HCT116 (cell line): Measurements from ENCODE around the gene ABHD3. TPM values are rescaled to one million over a fixed set of nuclear protein-coding genes. Genes with fewer than 3 reads are reported as not detected.

ENCODE experiments used
- ATAC-seq: fragments of 200-7000 bp; cut with Tn5 transposase; 2 replicates; pipeline ENCODE4 v1.9.1; 2020; ENCODE audit warnings: mild to moderate bottlenecking, moderate library complexity
- BruUV-seq: library from RNA; stranded (reverse); fragments of 400-500 nt; replicated peaks from 2 replicates; lab custom pipeline; 2021; lab: Mats Ljungman, UMichigan
- CTCF ChIA-PET: fragments of 300-600 bp; sonication (Branson Sonifier 250); formaldehyde crosslinking; loops from one replicate; lab custom pipeline; 2021; ENCODE audit warnings: antibody characterized with exemption; lab: Charles Lee
- POLR2A ChIA-PET: fragments of 300-600, 350-600 bp; sonication (Branson Sonifier 250); formaldehyde crosslinking; loops from one replicate; lab custom pipeline; 2021; ENCODE audit warnings: antibody characterized with exemption; lab: Charles Lee
- RAD21 ChIA-PET, 2 experiments: fragments of 300-600 bp; sonication (Branson Sonifier 250); formaldehyde crosslinking; loops; one replicate each; lab custom pipeline; 2023; ENCODE audit warnings: low total read pairs in 2 of 2; ENCODE audit not compliant: uncharacterized antibody in 2 of 2, unreplicated experiment in 2 of 2, low non-redundant PET in 1 of 2; lab: Charles Lee
- DNase-seq: peaks from one replicate; pipeline ENCODE4 v3.0.0-alpha.2; 2010; ENCODE audit warnings: low read depth, low spot score
- H2AFZ ChIP-seq: fragments of 200-600 bp; shearing (Covaris generic), sonication (generic); 2 replicates; pipeline ENCODE4 v1.6.1; 2017; ENCODE audit warnings: low read depth, mixed run types, mixed read lengths, antibody characterized with exemption, low read length; ENCODE audit not compliant: poor library complexity, severe bottlenecking
- H3K27ac ChIP-seq: 2 replicates; pipeline ENCODE4 v1.5.1; 2012; ENCODE audit warnings: low read depth, low read length
- H3K27me3 ChIP-seq: fragments of 200-600 bp; sonication (generic); 2 replicates; pipeline ENCODE4 v1.6.1; 2016; ENCODE audit warnings: mixed run types, low read length, mixed read lengths; ENCODE audit not compliant: insufficient read depth
- H3K36me3 ChIP-seq, 2 experiments: fragments of 200-500 bp in 1 of 2; fragments of 200-600 bp in 1 of 2; sonication (Bioruptor generic) in 1 of 2; sonication (generic) in 1 of 2; 2 replicates each; pipeline versions ENCODE4 v1.5.1 to v1.6.1; 2014 to 2016; ENCODE audit warnings: low read length in 2 of 2, inconsistent platforms in 1 of 2, mixed read lengths in 1 of 2, mixed run types in 1 of 2; ENCODE audit not compliant: insufficient read depth in 2 of 2, control insufficient read depth in 1 of 2
- H3K4me1 ChIP-seq, 2 experiments: fragments of 200-600 bp in 1 of 2; sonication (generic) in 1 of 2; 2 replicates each; pipeline versions ENCODE4 v1.5.1 to v1.6.1; 2012 to 2017; ENCODE audit warnings: low read length in 2 of 2, inconsistent platforms in 1 of 2, mild to moderate bottlenecking in 1 of 2, mixed read lengths in 1 of 2, mixed run types in 1 of 2, moderate library complexity in 1 of 2; ENCODE audit not compliant: insufficient read depth in 2 of 2, control insufficient read depth in 1 of 2
- H3K4me2 ChIP-seq: fragments of 200-600 bp; sonication (generic); 2 replicates; pipeline ENCODE4 v1.6.1; 2017; ENCODE audit warnings: mixed run types, low read length, mixed read lengths
- H3K4me3 ChIP-seq, 2 experiments: fragments of 200-600 bp in 1 of 2; sonication (generic) in 1 of 2; replicated peaks in 1 of 2; 2 replicates each; pipeline ENCODE4 v1.5.1; 2011 to 2016; ENCODE audit warnings: low read length in 2 of 2, control low read depth in 1 of 2, low read depth in 1 of 2, mild to moderate bottlenecking in 1 of 2, mixed read lengths in 1 of 2, mixed run types in 1 of 2
- H3K79me2 ChIP-seq: fragments of 200-600 bp; sonication (generic); 2 replicates; pipeline ENCODE4 v1.6.1; 2017; ENCODE audit warnings: mild to moderate bottlenecking, mixed run types, low read length, moderate library complexity, mixed read lengths; ENCODE audit not compliant: insufficient read depth
- H3K9ac ChIP-seq: fragments of 200-600 bp; sonication (generic); 2 replicates; pipeline ENCODE4 v1.6.1; 2016; ENCODE audit warnings: low read length, mixed read lengths
- H3K9me2 ChIP-seq: fragments of 200-600 bp; sonication (generic), shearing (Covaris generic); 2 replicates; pipeline ENCODE4 v1.6.1; 2017; ENCODE audit warnings: mixed run types, mild to moderate bottlenecking, moderate library complexity; ENCODE audit not compliant: insufficient read depth
- H3K9me3 ChIP-seq, 2 experiments: fragments of 200-500 bp in 1 of 2; fragments of 200-600 bp in 1 of 2; sonication (Bioruptor generic) in 1 of 2; sonication (generic) in 1 of 2; 2 replicates each; pipeline ENCODE4 v1.6.1; 2014 to 2017; ENCODE audit warnings: low read length in 2 of 2, mixed read lengths in 2 of 2, inconsistent platforms in 1 of 2, low read depth in 1 of 2, mild to moderate bottlenecking in 1 of 2, mixed run types in 1 of 2, moderate library complexity in 1 of 2; ENCODE audit not compliant: control insufficient read depth in 1 of 2, insufficient read depth in 1 of 2
- H4K20me1 ChIP-seq: fragments of 200-600 bp; sonication (generic), shearing (Covaris generic); 2 replicates; pipeline ENCODE4 v1.6.1; 2017; ENCODE audit warnings: mixed run types, mild to moderate bottlenecking, moderate library complexity; ENCODE audit not compliant: insufficient read depth
- CEBPB ChIP-seq: IDR thresholded peaks from 2 replicates; pipeline ENCODE4 v1.6.1; 2012; ENCODE audit warnings: low read depth
- EGR1 ChIP-seq: IDR thresholded peaks from 2 replicates; pipeline ENCODE4 v1.6.1; 2012; ENCODE audit warnings: low read depth
- ELF1 ChIP-seq: IDR thresholded peaks from 2 replicates; pipeline ENCODE4 v1.6.1; 2012; ENCODE audit warnings: low read depth, borderline replicate concordance
- EZH2 ChIP-seq: fragments of 200-600 bp; sonication (generic); IDR thresholded peaks from 2 replicates; pipeline ENCODE4 v1.6.1; 2017; ENCODE audit warnings: antibody characterized with exemption, mixed run types
- EZH2phosphoT487 ChIP-seq: fragments of 200-600 bp; IDR thresholded peaks from 2 replicates; pipeline ENCODE4 v1.6.1; 2018; ENCODE audit warnings: antibody characterized with exemption, borderline replicate concordance
- JUND ChIP-seq: IDR thresholded peaks from 2 replicates; pipeline ENCODE4 v1.6.1; 2012
- POLR2A ChIP-seq: IDR thresholded peaks from 2 replicates; pipeline ENCODE4 v1.7.0; 2011; ENCODE audit warnings: borderline replicate concordance; ENCODE audit not compliant: insufficient read depth, insufficient read length; ENCODE audit errors: extremely low read depth
- POLR2AphosphoS5 ChIP-seq: IDR thresholded peaks from 2 replicates; pipeline ENCODE4 v1.6.1; 2011; ENCODE audit warnings: mild to moderate bottlenecking, low read depth, low read length, moderate library complexity
- RAD21 ChIP-seq: IDR thresholded peaks from 2 replicates; pipeline ENCODE4 v1.6.1; 2012; ENCODE audit warnings: low read depth, mild to moderate bottlenecking
- SIN3A ChIP-seq: IDR thresholded peaks from 2 replicates; pipeline ENCODE4 v1.6.1; 2012; ENCODE audit warnings: low read depth
- YY1 ChIP-seq: IDR thresholded peaks from 2 replicates; pipeline ENCODE4 v1.6.1; 2011; ENCODE audit warnings: low read length, low read depth, moderate library complexity, mild to moderate bottlenecking; ENCODE audit not compliant: insufficient replicate concordance; ENCODE audit errors: extremely low read depth
- ZFX ChIP-seq: fragments of 450-650 bp; IDR thresholded peaks from 2 replicates; pipeline ENCODE4 v1.6.1; 2017
- ZNF274 ChIP-seq: fragments of 200-500 bp; sonication (Bioruptor generic); IDR thresholded peaks from 2 replicates; pipeline ENCODE4 v1.6.1; 2014; ENCODE audit warnings: mild to moderate bottlenecking, low read depth, low read length, inconsistent platforms
- intact Hi-C: fragments of 100-400 bp; cut with micrococcal nuclease; formaldehyde crosslinking; loops from 2 replicates; pipeline ENCODE4 v1.10.0; 2022
- total RNA-seq: library from RNA; stranded (reverse); gene quantifications from one replicate; pipeline ENCODE4 v1.2.1, GENCODE V29; 2021; ENCODE audit not compliant: unreplicated experiment
- TF ChIP-seq, protein P1 (sequence below): IDR thresholded peaks from 2 replicates; pipeline ENCODE4 v1.6.1; 2012
- TF ChIP-seq, protein P2 (sequence below): IDR thresholded peaks from 2 replicates; pipeline ENCODE4 v1.6.1; 2011; ENCODE audit warnings: mild to moderate bottlenecking, low read length, moderate library complexity; ENCODE audit not compliant: insufficient replicate concordance; ENCODE audit errors: extremely low read depth

ABHD3 gene
- total RNA-seq, 1 experiment from 2014 or later = 29.9 TPM

DNA sequence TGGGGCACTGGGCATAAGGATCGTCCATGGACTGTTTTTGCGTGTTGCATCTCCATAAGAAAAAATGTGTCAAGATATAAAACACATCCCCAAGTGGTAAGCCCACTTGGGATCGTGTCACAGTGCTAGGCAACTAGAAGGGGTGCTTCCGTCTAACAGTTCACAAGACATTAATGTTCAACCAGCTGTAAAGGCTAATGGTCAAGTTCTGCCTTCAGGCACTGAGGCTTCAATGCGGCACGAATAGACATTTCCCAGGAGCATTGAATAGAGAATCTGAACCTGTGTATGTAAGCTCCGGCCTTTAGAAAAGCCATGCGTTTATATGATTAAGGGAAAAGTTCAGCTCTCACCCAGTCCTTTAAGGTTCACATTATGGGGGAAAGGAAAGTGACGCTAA lies 42.0 kb downstream of the ABHD3 start:
- intact Hi-C loops = no loop called here
- no peak overlapping the region for H3K4me2 ChIP-seq
- ChIA-PET RAD21 (no interaction called here), POLR2A (no interaction called here), CTCF (no interaction called here)
- no TSS peak for BruUV-seq
- H3K9ac ChIP-seq = no peak overlapping the region
- no peak overlapping the region for H3K27ac ChIP-seq
- no peaks in the 10 kb centered on the region for H3K9me2 ChIP-seq
- no peak for ATAC-seq
- no peaks in the 10 kb centered on the region for H3K9me3 ChIP-seq
- H3K36me3 ChIP-seq = peaks cover 0 to 6% of the 10 kb centered on the region in 2 experiments; a peak in 2 of 4 replicates
- H2AFZ ChIP-seq = no peak overlapping the region
- H4K20me1 ChIP-seq = no peaks in the 10 kb centered on the region
- H3K4me3 ChIP-seq = no peak overlapping the region
- no peak for TF ChIP-seq ZNF274
- TF ChIP-seq SIN3A = no peak
- TF ChIP-seq CEBPB = no peak
- TF ChIP-seq YY1 = no peak
- TF ChIP-seq, protein P1, sequence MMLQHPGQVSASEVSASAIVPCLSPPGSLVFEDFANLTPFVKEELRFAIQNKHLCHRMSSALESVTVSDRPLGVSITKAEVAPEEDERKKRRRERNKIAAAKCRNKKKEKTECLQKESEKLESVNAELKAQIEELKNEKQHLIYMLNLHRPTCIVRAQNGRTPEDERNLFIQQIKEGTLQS = no peak
- TF ChIP-seq RAD21 = no peak
- no peak for TF ChIP-seq EGR1
- no peak for TF ChIP-seq POLR2AphosphoS5
- TF ChIP-seq, protein P2, sequence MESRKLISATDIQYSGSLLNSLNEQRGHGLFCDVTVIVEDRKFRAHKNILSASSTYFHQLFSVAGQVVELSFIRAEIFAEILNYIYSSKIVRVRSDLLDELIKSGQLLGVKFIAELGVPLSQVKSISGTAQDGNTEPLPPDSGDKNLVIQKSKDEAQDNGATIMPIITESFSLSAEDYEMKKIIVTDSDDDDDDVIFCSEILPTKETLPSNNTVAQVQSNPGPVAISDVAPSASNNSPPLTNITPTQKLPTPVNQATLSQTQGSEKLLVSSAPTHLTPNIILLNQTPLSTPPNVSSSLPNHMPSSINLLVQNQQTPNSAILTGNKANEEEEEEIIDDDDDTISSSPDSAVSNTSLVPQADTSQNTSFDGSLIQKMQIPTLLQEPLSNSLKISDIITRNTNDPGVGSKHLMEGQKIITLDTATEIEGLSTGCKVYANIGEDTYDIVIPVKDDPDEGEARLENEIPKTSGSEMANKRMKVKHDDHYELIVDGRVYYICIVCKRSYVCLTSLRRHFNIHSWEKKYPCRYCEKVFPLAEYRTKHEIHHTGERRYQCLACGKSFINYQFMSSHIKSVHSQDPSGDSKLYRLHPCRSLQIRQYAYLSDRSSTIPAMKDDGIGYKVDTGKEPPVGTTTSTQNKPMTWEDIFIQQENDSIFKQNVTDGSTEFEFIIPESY = no peak
- TF ChIP-seq ZFX = no peak
- no peak for TF ChIP-seq ELF1
- TF ChIP-seq POLR2A = no peak
- no peak for TF ChIP-seq JUND
- no peak for TF ChIP-seq EZH2
- TF ChIP-seq EZH2phosphoT487 = no peak
- peaks cover 2 to 3% of the 10 kb centered on the region in 2 experiments; a peak in 3 of 4 replicates for H3K4me1 ChIP-seq
- H3K79me2 ChIP-seq = no peaks in the 10 kb centered on the region
- no peak for DNase-seq
- no peaks in the 10 kb centered on the region for H3K27me3 ChIP-seq
